HG03060 (cell line): ENCODE data around the gene BRK1.
"Not testable (repeated sequence)": the region's sequence is repeated elsewhere in the genome, so short reads cannot be mapped to it uniquely, and the experiment has no call there.

Source experiments
- ATAC-seq: cut with Tn5 transposase; IDR thresholded peaks from one replicate; pipeline ENCODE4 v1.9.1; 2021; ENCODE audit warnings: low read depth, moderate number of reproducible peaks; ENCODE audit not compliant: unreplicated experiment

Gene BRK1

DNA sequence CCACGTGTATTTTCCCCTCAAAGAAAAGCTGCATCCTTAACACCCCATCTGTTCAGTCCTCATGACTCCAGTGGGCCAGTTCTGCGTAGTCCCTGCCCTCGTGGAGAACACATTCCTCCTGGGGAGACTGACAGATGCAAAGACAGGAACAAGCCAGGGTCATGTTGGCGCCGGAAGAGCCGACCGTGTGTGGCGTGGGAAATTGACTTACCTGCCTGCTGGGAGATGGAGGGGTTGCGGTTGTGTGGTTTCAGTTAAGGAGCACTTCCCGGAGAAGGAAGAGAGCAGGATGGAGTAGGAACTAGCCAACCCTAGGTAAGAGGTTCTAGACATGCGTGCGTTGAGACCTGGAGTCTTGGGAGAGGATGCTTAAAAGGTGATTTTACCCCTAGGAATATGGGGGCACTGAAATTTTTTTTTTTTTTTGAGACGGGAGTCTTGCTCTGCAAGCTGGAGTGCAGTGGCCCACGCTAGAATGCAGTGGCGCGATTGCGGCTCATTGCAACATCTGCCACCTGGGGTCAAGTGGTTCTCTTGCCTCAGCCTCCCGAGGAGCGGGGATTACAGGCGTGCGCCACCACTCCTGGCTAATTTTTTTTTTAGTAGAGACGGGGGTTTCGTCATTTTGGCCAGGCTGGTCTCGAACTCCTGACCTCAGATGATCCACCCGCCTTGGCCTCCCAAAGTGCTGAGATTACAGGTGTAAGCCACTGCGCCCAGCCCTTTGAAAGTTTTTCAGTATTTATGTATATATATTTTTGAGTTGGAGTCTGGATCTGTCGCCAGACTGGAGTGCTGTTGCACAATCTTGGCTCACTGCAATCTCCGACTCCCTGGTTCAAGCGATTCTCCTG, 27.5 kb downstream of the BRK1 start:
- no peak for ATAC-seq

DNA sequence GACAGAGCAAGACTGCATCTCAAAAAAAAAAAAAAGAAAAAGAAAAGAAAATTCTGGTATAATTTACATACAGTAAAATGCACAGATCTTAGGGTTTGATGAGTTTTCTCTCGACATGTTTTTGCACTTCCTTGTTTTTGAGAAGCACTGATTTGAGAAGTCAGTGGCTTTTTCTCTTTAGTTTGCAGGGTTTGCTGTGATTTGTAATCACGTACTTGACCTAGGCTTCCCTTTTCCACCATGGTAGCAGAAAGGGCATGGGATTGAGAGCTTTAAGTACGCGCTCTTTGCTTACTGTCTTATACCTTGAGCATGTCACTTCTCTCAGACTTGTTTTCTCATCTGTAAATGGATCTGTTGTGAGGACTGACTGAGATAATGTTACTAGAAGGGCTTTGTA, 30.2 kb downstream of the BRK1 start:
- ATAC-seq = no peak

DNA sequence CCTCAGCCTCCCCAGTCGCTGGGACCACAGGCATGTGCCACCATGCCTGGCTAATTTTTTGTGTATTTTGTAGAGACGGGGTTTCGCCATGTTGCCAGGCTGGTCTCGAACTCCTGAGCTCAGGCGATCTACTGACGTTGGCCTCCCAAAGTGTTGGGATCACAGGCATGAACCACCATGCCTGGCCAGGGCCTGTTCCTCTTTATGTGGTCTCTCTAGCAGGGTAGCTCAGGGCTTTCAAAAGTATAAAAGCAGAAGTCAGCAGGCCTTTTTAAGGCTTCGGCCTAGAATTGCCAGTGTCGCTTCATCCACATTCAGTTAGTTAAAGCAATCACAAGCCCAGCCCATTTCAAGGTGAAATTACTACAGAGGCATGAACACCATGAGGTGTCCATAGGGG, 33.8 kb downstream of the BRK1 start:
- no peak for ATAC-seq

DNA sequence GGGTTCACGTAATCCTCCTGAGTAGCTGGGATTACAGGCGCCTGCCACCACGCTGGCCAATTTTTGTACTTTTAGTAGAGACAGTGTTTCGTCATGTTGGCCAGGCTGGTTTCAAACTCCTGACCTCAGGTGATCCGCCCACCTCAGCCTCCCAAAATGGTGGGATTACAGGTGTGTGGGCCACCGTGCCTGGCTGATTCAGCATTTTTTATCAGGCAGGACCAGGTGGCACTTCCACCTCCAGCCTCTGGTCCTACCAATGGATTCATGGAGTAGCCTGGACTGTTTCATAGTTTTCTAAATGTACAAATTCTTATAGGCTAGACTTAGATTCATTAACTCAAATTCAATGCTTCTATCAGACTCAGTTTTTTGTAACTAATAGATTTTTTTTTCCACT, 35.5 kb downstream of the BRK1 start:
- no peak for ATAC-seq

DNA sequence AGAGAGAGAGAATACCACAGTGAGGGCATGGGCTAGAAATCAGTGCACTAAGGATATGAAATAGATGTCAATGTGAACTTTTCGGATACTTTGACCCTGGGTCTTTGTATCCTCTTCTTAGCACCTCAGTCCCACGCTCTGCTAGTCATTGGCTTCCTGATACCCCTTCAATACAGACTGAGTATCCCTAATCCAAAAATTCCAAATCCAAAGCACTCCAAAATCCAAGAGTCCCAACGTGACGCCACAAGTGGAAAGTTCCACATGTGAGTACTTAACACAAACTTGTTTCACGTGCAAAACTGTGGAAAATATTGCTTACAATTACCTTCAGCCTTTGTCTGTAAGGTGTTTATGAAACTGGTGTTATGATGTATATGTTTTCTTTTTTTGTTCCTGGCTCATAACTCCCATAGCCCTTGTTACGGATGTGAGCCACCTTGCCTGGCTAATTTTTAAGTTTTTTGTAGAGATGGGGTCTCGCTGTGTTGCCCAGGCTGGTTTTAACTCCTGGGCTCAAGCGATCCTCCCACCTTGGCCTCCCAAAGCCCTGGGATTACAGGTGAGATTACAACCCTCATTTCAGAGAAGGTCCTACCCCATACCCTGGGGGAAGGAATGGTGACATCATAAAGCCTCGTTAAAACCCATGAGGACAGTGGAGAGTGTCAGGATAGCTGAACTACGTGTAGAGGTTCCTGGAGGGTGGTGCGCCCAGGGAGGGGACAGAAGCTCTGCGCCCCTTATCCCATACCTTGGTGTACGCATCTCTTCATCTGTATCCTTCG, 39.1 kb downstream of the BRK1 start:
- ATAC-seq = no peak

DNA sequence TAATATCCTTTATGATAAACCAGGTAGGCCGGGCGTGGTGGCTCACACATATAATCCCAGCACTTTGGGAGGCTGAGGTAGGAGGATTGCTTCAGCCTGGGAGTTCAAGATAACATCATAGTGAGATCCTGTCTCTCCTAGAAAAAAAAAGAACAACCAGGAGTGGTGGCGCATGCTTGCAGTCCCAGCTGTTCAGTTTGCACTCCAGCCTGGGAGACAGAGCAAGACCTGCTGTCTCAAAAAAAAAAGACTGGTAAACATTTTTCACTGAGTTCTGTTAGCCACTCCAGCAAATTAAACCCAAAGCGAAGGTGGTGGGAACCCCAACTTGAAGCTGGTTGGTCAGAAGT, 39.6 kb downstream of the BRK1 start:
- no peak for ATAC-seq

DNA sequence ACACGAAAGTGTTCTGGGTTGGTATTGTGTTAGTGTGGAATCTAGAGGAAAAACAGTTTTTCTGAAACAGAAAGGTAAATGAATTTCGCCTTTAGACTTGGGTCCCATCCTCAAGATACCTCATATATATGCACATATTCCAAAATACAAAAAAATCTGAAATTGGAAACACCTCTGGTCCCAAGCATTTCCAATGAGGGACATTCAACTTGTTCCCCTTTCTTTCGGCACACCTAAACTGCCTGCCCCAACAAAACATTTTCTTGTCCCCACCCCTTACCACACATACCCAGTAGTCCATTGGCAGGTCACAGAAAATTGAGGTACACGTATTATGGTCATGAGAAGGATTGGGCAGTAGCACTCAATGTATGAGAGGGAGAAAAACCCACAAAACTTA, 40.2 kb downstream of the BRK1 start:
- ATAC-seq = no peak

DNA sequence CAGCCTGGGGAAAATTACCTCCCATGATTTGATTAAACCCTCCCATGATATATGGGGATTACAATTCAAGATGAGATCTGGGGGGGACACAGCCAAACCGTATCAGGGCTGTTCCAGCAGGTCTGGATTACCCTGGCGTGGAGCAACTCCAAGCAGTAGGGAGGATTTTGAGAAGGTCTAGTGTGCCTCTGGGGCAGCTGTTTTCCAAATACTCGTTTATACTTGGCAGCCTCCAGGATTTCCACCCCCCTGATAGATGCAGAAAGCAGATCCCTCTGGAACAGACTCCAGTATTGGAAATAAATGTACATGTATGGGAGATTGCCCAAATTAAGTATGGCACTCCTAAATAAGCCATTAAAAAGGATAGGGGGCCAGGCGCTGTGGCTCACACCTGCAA, 41.6 kb downstream of the BRK1 start:
- ATAC-seq = no peak

DNA sequence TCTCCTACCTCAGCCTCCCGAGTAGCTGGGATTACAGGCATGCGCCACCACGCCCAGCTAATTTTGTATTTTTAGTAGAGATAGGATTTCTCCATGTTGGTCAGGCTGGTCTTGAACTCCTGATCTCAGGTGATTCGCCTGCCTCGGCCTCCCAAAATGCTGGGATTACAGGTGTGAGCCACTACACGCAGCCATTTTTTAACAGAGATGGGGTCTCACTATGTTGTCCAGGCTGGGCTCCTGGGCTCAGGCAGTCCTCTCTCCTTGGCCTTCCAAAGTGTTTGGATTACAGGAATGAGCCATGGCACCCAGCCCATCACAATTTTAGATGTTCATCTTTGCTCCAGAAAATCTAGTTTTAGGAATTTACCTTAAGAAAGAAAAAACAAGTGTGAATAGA, 43.1 kb downstream of the BRK1 start:
- ATAC-seq = not testable (repeated sequence)

DNA sequence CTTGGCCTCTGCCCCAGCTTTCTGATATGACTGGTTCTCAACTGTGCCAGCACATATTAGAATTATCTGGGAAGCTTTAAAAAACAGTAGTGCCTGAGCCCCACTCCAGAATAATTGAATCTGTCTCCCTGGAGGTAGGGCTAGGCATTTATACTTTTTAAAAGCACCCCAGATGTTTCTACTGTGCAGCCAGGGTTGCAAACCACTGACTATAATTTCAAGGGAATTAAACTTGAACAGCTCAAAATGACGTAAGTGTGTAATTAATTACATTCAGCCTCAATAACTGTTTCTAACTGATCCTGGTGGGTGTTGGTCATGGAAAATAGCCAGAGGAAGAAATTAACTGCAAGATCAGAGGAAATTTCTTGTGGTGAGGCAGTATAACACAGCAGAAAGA, 44.9 kb downstream of the BRK1 start:
- ATAC-seq = no peak

DNA sequence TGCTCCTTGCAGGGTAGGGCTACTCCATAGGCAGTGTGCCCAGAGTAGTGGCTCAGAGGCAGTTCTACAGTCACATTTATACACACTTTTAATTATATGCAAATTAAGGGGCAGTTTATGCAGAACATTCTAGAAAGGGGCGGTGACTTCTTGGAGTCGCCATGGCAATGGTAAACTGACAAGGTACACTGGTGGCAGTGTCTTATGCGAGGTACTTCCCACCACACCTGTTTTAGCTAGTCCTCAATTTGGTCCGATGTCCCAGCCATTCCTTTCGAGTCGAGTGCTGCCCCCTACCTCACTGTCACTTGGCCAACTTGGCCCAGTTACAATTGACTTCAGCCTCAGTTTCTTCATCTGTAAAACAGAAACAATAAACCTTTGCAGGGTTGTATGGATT, 45.5 kb downstream of the BRK1 start:
- ATAC-seq = no peak

DNA sequence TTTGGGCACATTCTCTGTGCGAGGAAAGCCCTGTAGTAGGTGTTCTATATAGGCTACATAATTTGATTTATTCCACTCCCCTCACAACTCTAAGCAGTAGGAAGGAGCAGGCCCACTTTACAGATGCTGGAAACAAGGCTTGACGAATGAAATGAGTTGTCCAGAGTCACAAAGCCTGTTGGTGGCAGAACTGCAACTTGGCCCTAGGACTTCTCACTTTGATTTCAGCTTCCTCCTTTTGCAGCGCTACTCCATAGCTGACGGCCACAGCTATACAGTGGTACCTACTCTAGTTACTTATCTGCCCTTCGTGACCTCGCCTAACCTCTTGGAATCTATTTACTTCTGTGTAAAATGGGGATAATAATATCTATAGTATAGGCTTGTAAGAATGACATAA, 46.7 kb downstream of the BRK1 start:
- no peak for ATAC-seq

DNA sequence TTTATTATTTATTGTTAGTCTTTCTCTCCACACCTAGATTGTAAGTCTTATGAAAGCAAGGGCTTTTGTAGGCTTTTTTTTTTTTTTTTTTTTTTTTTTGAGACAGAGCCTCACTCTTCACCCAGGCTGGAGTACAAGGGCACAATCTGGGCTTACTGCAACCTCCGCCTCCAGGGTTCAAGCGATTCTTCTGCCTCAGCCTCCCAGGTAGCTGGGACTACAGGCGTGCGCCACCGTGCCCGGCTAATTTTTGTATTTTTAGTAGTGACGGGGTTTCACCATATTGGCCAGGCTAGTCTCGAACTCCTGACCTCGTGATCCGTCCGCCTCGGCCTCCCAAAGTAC, 48.7 kb downstream of the BRK1 start:
- not testable (repeated sequence) for ATAC-seq

DNA sequence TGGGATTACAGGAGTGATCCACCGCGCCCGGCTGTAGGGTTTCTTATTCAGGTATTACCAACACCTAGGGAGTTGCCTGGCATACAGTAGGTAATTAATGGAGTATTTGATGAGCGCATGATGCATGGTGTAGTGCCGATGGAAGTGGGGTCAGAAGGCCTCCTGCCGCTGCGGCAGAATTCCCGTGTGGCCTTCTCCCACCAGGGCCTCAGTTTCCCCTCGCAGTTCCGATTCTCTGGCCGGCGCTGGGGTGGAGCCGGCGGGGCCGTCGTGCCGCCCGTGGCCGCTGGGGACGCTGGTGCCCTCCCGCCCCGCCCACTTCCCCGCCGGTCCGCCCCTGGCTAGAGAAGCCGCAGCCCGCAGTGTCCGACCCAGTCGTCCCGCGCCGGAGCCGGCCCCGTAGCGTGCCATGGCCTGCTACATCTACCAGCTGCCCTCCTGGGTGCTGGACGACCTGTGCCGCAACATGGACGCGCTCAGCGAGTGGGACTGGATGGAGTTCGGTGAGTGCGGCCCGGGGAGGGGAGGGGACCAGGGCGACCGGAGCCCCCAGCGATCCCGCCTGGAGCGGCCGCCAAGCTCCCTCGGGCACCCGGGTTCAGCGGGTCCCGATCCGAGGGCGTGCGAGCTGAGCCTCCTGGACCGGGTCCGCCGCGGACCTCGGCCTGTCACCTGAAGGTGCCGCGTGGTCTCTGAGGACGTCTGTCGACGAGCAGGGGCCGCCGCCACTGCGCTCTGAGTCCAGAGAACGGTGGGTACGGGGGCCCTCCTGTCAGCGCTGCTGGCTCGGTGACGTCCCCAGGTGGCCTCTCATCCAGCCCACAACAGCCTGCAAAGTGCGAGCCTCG, 49.3 kb downstream of the BRK1 start, which contains the start of gene IRAK2:
Gene IRAK2, plus strand, starts transcription at position 374 of the 848 bp plus-strand sequence. Its CDS starts 36 bp downstream, at position 410.
- no peak for ATAC-seq

DNA sequence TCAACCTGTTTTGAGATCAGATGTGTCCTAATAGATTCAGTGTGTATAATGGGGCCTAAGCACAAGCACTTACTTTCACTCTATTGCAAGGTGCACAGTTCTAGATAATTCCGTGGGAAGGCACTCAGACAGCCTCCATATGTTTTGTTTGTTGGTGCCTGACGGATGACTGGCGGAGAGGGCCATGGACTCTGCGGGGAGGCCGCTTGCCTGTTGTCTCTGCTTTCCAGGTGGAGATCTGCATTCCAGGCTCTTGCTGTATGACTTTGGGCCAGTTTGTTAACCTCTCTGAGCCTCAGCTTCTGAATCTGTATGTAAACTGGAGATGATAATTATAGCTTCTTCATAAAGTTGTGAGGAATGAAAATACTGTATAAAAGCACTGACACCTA, 50.7 kb downstream of the BRK1 start:
- ATAC-seq = no peak

DNA sequence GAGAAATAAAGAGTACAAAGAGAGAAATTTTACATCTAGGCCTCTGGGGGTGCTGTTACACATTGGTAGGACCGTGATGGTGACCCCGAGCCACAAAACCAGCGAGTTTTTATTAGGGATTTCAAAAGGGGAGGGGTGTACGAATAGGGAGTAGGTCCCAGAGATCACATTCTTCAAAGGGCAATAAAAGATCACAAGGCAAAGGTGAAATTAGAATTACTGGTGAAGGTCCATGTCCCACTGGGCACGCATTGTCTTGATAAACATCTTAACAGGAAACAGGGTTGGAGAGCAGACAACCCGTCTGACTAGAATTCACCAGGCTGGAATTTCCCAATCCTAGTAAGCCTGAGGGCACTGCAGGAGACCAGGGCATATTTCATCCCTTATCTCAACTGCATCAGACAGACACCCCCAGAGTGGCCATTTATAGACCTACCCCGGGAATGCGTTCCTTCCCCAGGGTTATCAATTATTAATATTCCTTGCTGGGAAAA, 53.6 kb downstream of the BRK1 start:
- no peak for ATAC-seq

DNA sequence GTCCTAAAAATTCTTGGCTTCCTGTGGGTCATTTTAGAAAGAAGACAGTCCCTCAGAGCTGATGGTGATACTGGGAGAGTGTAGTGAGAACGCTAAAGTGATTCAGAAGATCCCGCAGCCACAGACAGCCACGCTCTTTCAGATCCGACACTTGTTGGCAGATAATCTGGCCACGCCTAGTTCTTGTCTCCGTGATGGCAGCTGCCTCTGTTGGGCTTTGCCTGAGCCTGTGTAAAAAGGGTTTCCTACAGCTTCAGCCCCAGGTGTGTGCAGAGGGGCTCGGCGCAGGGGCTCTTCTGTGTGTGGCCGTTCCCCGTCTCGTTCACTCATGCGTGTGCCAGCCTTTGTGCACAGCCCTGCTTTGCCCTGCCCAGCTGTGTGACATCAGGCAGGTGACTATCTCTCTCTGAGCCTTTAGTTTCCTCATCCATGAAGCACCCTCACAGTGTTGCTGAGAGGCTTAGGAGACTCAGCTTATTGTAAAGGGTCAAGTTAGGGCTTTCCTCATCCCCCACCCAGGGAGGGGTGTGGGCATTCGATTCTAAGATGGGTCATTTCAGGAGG, 55.5 kb downstream of the BRK1 start:
- ATAC-seq = no peak

DNA sequence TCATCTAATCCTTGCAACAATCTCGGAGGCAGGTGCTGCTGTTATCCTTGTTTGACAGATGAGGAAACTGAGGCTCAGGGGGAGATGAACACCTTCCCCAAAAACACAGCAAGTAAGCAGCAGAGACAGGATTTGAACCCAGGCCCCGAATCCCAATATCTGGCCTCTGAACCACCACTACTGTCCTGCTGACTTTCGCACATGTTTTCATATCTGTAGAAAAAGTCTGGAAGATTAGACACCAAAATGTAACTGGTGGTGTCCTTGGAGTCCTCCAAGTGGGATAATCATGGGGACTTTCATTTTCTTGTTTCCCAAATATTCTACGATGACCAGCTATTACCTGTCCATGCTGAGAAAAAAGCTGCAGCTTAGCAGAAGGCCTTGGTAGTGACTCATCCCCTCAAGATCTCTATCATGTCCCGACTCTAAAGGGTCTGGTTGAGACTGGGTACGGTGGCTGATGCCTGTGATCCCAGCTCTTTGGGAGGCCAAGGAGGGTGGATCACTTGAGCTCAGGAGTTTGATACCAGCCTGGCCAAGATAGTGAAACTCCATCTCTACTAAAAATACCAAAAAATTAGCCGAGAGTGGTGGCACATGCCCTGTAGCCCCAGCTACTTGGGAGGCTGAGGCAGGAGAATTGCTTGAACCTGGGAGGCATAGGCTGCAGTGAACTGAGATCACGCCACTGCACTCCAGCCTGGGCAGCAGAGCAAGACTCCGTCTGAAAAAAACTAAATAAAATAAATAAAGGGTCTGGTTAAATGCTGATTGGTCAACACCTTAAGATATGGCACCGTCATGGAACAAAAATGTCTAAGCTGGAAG, 57.8 kb downstream of the BRK1 start:
- ATAC-seq = no peak

DNA sequence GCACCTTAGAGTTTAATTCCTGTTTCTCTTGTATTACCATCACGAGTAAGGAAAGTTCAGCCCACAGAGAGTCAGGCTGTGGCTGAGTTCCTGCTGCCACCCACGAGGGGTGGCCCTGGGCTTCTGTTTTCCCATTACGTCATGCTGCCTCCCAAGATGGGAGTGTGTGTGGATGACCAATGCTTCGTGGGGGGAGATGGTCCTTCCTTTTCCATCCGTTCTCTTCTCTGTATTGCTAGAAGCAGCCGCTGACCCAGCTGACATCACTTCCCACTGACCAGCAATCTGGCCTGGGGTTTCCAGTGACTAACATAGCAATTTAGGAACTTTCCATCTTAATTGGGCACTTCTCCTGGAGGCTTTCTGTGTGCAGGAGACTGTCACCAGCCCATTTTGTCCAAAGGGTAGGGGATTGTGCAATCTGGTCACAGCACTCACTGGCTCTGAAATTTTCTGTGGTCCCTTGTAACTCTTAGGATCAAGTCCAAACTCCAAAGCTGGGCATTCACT, 58.5 kb downstream of the BRK1 start:
- no peak for ATAC-seq

DNA sequence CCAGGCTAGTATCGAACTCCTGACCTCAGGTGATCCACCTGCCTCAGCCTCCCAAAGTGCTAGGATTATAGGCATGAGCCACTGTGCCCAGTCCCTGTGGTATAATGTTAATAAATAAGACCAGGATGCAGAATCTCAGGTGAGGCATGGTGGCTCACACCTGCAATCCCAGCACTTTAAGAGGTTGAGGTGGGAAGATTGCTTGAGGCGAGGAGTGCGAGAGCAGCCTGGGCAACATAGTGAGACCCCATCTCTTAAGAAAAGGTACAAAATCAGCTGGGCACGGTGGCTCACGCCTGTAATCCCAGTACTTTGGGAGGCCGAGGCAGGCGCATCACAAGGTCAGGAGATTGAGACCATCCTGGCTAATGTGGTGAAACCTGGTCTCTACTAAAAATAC, 59.9 kb downstream of the BRK1 start:
- not testable (repeated sequence) for ATAC-seq
